ENCODE measurements around the gene OR10H5.
"Not testable (repeated sequence)": the region's sequence is repeated elsewhere in the genome, so short reads cannot be mapped to it uniquely, and the experiment has no call there.

DNA sequence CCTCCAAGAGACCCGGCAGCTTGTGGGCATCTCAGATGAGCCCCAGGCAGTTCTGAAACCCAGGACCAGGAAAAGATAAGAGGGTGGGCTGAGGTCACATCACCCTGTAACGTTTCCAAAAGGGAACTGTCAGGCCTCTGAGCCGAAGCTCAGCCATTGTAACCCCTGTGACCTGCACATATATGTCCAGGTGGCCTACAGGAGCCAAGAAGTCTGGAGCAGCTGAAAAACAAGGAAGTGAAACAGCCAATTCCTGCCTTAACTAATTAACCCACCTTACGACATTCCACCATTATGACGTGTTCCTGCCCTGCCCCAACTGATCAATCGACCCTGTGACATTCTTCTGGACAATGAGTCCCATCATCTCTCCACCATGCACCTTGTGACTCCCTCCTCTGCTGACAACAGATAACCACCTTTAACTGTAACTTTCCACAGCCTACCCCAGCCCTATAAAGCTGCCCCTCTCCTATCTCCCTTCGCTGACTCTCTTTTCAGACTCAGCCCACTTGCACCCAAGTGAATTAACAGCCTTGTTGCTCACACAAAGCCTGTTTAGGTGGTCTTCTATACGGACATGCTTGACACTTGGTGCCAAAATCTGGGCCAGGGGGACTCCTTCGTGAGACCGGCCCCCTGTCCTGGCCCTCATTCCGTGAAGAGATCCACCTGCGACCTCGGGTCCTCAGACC, 41.3 kb downstream of the OR10H5 start:
- TF ChIP-seq, protein P1, sequence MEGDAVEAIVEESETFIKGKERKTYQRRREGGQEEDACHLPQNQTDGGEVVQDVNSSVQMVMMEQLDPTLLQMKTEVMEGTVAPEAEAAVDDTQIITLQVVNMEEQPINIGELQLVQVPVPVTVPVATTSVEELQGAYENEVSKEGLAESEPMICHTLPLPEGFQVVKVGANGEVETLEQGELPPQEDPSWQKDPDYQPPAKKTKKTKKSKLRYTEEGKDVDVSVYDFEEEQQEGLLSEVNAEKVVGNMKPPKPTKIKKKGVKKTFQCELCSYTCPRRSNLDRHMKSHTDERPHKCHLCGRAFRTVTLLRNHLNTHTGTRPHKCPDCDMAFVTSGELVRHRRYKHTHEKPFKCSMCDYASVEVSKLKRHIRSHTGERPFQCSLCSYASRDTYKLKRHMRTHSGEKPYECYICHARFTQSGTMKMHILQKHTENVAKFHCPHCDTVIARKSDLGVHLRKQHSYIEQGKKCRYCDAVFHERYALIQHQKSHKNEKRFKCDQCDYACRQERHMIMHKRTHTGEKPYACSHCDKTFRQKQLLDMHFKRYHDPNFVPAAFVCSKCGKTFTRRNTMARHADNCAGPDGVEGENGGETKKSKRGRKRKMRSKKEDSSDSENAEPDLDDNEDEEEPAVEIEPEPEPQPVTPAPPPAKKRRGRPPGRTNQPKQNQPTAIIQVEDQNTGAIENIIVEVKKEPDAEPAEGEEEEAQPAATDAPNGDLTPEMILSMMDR (conservative IDR thresholded peaks at IDR 0.05; ENCODE audit: low read length), result not testable (repeated sequence)
- not testable (repeated sequence) for TF ChIP-seq EZH2phosphoT487 (IDR thresholded peaks at IDR 0.05; ENCODE audit: borderline replicate concordance, low read depth, low read length)

Data from OCI-LY7 (cell line).